Activated naive CD8-positive, alpha-beta T cell treated with anti-CD3 and anti-CD28 coated beads, Interleukin-2, amount 50 U/mL, for 16 hours (primary cell): ENCODE measurements around the gene TMEM30B.

Source experiments
- DNase-seq: peaks from one replicate; pipeline ENCODE4 v3.0.0-alpha.2; 2020; ENCODE audit warnings: low read depth, low spot score

TMEM30B gene

DNA sequence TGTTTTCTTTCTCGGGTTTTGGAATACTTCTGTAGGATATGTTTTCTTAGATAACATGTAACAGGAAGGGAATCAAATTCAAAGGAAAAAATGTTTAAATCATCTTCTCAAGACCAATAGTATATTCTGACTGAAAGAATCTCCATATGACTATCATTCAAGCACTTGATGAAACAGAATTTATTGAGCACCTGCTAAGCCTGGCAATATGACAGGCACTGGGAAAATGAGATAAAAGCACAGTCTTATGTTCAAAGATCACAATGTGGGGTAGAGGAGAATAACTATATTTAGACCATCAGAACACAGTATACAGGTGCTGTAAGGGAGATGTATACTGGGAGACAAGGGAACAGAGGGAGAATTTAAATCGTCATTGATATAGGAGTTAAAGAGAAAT is 19.1 kb upstream of the TMEM30B start:
- no peak for DNase-seq

DNA sequence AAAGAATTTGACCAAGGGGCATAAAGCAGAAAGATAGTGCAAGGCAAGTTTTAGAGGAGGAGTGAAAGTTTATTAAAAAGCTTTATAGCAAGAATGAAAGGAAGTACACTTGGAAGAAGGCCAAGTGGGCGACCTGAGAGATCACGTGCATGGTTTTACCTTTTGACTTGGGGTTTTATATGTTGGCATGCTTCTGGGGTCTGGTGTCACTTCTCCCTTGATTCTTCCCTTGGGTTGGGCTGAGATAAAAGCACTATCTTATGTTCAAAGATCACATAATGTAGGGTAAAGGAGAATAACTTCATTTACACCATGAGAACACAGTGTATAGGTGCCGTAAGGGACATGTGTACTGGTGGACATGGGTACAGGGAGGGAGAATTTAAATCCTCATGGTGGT is 17.7 kb upstream of the TMEM30B start:
- DNase-seq = no peak

DNA sequence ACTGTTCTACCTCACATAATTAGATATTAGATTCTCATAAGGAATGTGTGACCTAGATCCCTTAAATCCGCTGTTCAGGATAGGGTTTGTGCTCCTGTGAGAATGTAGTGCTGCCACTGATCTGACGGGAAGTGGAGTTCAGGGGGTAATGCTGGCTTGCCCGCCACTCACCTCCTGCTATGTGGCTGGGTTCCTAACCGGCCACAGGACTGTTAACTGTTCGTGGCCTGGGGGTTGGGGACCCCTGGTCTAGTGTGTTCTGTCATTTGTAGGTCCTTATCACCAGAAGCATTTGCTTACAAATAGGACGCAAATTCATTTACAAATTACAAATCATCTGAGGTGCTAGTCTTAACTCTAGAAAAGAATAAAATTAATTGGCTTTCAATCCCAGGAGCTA is 16.4 kb upstream of the TMEM30B start:
- DNase-seq = no peak

DNA sequence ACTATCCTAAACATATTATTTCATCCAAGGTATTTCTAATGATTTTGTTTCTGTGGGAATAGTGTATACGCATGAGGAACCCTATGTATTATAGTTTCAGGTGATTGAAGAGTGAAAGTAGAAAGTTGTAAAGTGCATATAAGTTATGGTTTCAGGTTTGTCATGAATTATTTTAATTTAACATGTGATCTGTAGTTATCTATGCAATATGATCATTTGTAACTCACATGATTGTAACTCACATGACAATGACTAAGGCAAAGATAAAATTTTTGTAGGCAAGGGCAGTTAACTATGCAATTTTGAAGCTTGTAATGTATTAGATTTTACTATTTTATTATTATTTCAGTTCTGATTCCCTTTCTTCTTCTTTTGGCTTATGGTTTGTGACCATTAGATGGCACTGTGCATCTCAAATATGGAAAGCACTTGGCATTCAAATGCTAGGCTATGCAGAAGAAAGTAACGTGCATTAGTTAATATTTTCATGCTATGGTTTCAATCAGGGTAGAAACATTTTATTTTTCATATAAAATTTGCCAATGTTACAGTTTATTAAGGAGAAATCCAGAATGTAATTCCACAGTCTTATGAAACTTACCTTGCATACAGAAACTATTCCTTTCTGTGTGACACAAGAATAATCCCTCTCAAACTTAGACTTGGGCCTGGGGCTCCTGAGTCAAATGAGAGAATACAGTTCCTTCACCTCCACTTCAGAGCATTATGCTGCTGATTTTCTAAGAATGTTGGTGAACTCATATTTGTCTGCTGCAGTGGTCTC is 15.8 kb upstream of the TMEM30B start:
- DNase-seq = no peak

DNA sequence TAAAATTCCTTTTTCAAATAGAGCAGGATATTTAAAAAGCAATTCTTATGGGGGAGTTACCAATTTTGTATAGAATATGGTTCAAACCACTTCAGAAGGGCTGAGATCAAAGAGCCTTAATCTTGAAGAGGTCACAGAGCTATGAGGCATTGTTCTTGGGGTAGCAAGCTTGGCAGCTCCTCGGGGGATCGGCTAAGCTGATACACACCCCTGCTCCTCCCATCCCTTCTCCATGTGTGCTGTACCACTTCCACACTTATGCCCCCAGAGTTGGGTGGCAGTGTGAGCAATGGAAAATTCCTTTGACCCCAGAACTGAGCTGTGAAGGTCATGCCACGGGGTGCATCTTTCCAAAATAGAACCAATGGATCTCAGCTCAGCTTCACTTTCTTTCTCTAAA is 15.0 kb upstream of the TMEM30B start:
- DNase-seq = no peak

DNA sequence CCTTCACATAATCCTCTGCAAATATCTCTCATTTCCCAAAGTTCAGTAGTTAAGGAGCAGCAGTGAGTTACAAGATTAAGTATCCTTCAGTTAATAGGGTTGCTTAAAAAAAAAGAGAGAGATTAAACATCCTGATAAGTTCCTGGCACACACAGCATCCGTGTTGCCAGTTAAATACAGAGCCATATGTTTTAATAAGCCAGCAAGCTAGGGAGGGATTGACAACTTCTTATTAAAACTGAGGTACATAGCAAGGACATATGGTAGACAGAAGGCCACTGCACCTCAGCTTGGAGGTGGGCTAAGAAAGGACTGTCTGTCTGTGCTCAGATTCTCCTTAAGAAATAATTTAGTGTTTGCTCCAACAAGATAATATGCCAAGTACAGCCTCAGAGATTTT is 9.6 kb upstream of the TMEM30B start:
- DNase-seq = no peak

DNA sequence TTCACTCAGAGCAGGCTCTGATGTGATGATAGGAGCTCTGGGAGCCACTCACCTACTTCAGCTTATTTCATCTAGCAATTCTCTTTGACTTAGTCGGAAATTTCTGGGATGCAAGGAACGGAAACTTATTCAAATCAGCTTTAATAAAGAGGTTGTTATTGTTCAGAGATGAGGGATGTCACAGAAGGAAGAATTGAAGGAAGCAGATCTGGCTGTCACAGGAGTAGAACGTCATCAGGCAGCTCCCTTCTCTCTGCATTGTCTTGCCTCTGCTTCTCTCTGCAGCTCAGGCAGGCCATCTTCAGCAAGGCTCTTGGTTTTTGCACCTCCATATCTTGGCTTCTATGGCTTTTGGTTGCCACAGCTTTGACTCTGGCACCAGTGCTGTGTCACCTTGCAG is 7.6 kb upstream of the TMEM30B start:
- no peak for DNase-seq

DNA sequence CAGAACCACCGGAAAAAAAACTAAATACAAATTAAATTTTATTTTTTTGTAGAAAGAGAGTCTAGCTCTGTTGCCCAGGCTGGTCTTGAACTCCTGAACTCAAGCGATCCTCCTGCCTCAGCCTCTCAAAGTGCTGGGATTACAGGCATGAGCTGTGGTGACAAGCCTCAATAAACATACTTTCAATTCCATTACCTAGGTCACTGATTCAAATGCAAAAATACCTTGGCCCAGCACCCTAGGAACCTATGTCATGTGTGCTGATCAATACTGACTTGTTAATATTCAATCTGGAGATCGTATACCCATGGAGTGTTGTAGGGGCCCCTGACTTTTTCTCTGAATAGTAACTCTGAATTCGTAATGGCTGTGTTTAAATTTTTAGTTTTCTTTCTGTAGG is 7.1 kb upstream of the TMEM30B start:
- no peak for DNase-seq

DNA sequence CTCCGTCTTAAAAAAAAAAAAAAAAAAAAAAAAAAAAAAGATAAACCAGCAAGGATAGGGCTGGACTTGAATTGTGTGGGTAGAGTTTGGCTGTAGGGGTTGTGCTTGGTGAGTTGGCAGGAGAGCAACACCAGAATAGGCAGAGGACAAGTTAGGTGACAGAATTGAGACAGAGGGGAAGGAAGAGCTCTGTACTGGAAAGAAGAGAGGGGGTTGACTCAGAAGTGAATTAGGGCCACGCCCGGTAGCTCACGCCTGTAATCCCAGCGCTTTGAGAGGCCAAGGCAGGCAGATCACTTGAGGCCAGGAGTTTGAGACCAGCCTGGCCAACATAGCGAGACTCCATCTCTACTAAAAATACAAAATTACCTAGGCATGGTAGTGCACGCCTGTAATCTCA is 6.1 kb upstream of the TMEM30B start:
- no peak for DNase-seq

DNA sequence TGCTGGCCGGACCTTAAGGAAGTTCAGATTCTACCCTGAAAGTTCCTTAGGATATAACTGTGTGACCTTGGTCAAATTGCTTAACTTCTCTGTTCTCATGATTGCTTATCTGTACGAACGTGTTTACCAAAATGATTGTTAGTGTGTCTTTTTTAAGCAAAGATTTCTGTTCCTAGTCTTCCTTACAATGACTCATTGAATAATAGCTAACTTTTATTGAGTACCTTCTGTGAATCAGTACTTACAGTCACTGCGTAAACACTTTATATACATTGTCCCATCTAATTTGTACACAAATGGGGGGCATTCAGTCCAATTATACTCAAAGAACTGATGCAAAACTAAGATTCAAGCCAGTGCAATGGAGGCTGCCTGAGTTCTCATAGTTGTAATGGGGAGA is 4.2 kb upstream of the TMEM30B start:
- DNase-seq = no peak

DNA sequence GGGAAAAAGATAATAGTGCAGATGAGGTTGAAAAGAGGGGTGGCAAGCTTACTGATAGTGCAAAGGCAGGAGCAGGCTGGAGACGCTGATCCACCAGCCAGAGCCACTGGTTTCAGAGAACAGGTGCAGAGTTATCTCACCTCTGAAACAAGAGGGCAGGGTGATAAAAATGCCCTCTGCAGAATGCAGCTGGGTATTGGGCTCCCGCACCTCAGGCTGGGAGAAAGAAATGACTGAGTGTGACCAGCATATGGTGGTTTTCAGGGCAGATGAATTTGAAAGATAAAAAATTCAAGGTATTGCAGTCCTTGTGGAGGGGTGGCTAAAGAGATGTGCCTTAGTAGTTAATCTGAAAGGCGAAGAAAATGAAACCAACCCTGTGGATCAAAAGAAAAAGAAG is 2.9 kb upstream of the TMEM30B start:
- no peak for DNase-seq

DNA sequence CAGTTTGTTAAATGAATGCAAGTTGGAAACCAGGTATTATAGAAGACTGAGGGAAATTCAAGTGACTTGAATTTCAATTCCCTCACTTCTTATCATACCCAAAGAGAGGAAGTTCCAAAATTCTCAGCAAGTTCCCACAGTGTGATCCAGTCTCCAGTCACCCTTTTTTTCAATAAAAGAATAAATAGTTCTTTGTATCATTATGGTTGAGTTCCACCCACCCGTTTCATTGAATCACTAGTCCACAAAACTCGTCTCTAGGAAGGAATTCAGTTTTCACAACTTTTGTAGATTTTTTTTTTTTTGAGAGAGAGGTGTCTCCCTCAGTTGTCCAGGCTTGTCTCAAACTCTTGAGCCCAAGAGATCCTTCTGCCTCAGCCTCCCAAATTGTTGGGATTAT is 1.6 kb upstream of the TMEM30B start:
- DNase-seq = no peak

DNA sequence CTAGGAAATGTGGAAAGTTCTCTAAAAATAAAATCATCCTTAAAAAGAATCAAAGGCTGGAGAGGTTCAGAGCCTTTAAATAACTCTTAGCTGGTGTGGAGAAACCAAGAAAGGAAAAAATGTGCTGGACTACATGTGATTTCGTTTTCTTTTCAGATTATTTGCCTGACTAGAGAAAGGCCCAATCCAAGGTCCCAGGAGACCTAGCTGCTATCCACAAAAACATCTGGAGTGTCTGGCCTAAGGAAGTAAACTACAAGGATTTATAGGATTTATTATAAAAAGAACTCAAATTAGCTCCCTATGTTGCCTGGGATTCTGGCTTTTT is 774 bp upstream of the TMEM30B start:
- DNase-seq = no peak

DNA sequence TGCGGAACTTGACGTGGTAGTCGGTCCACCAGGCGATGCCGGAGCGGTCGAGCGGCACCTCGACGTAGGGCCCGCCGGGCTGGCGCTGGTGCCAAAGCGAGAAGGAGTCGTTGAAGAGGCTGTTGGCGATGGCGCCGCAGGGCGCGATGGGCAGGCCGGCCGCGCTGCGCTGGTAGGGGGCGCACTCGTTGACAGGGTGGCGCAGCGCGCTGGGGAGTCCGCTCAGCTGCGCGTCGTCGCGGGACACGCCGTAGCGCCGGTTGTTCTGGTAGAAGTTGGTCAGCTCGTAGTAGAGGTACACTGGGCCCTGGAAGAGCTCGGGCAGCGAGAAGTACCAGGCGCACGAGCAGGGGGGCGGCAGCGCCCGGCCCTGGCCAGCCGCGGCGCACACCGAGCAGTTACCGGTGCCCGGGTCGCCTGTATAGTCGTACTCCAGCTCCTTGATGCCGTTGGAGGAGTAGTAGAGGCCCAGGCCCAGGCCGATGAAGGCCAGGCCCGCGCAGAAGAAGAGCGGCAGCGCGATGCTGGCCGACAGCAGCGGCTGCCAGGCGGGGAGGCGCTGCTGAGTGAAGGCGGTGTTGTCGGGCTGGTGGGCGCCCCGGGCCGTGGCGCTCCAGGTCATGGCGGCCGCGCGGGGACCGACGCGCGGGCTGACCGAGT is 482 bp downstream of the TMEM30B start:
- DNase-seq = peak; percentile 41

DNA sequence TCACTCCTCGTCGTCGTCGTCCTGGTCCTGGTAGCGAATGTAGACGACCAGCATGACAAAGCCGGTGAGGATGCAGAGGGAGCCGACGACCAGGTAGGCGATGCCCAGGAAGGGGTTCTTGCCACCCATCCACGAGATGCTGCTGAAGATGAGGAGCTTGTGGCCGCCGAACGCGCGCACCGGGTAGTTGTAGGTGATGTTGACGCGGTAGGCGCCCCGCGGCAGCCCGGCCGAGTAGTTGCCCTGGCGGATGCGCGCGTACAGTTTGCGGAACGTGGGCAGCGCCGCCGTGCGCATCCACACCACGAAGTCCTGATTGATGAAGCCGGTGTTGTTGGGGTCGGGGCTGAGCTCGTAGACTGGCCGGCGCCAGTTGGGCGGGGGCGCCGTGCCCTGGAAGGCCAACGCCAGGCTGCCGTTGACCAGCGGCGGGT is 1.0 kb downstream of the TMEM30B start:
- no peak for DNase-seq

DNA sequence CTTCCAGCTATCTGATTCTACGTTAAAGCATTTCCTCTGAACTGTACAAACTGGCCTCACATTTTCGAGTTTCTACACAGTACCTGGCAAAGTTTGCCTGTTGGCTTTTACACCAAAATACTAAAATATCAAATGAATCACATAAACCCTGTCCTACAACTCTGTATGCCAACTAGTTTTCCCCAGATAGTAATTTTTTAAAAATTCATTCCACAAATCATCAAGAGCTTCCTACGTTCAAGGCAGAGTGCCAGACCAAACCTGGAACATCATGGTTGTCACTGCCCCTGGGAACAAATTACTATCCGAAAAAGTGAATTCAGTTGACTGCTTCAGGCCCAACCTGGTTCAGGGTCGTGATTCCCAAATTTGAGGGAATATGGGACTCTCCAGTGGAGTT is 2.1 kb downstream of the TMEM30B start:
- DNase-seq = no peak

DNA sequence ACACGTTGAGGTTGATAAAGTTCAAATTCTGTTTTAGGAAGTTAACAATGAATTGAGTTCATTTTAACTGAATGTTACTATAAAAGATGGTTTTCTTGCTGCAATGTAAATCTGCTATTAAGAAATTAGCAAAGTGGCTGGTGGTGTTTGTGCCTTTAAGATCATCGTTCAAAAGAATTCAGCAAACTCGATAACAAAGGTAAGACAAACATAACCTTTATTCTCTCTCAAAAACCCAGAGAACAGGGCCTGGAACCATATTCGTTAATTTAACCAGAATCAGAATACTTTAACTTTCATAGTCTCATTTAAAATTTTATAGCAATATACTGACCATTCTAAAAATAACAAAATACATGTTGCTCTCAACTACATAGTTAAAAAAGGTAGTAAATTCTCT is 3.4 kb downstream of the TMEM30B start:
- no peak for DNase-seq

DNA sequence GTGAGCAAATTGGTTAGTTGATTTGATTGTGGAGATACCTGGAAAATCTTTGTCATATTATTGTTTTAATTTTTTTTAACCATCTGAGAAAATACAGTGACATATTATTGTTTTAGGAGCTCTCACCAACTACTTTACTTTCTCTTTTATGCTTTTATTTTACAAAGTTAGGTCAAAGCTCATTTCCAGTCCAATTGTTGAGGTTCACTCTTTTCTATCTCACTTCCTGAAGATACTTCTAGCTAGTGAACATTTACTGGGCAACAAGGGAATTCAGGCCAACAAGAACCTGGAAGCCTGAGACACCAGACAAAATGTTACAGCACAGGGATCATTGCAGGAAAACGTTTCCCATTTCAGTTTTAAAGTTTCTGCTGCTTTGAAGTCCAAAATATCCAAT is 3.9 kb downstream of the TMEM30B start:
- no peak for DNase-seq

DNA sequence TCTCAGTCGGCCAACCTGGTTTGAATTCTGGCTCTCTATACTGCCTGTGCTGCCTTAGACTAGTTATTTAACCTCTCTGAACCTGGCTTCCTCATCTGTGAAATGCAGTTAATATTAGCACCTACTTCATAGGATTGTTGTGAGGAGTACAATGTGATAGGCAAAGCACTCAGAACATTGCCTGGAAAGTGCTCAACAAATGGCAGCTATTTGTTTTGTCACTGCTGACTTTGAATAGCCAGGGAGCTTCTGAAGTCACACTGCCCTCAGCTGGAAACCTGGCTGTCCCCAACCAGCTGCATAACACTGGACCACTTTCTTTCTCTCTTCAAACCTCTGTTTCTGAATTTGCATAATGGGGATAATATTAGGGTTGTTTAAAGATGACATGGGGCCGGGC is 9.6 kb downstream of the TMEM30B start:
- DNase-seq = no peak

DNA sequence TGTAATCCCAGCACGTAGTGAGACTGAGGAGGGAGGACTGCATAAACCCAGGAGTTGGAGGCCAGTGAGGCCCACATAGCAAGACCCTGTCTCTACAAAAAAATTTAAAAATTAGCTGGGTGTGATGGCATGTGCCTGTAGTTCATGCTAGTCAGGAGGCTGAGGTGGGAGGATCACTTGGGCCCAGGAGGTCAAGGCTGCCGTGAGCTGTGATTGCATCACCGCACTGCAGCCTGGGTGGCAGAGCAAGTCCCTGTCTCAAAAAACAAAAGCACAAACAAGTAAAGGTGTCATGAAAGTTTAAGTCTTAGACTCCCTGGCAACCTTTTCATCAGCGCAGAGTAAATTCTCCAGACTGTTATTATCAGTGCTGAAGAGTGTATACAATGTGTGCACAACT is 10.4 kb downstream of the TMEM30B start:
- no peak for DNase-seq

DNA sequence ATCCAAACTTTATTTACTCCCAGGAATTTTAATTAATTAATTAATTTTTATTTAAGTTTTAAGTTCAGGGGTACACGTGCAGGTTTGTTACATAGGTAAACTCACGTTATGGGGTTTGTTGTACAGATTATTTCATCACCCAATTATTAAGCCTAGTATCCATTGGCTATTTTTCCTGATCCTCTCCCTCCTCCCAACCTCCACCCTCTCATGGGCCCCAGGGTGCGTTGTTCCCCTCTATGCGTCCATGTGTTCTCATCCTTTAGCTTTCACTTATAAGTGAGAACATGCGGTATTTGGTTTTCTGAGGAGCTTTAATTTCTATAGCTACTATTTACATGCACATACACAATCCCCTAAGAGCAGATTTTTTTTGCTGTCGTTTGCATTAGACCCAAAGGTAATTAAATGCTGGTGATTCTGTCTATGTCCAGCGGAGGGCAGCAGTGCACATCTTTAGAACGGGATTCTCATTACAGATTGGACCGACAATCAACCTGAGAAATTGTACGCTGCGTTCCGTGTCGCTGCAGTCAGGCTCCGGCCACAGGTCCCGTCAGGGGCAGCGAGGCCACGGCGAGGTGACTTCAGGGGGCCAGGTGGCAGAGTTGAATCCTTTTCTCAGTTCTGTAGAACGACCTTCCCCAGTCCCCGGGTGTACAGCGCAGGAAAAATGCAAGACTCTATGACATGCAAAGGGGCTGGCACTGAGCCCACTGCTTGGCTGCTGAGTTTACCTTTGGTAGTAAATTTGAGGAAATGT is 11.6 kb downstream of the TMEM30B start:
- DNase-seq = peak; percentile 53

DNA sequence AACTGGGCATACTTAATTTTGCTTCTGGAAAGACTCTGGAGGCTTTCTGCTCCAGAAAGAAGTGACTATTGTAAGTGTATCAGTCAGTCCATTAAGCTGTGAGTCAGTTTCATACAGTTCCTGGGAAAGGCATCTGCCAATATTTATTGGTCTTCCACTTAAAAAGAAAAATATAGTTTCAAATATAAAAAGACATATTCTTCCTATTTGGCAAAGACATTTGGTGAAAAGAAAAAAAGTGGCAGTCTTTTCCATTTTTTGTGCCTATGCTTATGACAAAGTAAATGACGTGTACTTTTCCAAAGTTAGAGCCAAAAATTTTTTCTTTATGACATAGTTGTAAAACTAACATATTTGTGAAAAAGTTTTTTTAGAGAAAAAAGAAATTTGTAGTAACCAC is 12.3 kb downstream of the TMEM30B start:
- DNase-seq = no peak
